Stimulated activated CD4-positive, alpha-beta T cell treated with anti-CD3 and anti-CD28 coated beads, Interleukin-4, amount 100 ng/mL, for 48 hours (primary cell): ENCODE data around the gene FSTL1.

Experiments used
- DNase-seq, 2 donors: peaks; one replicate each; pipeline ENCODE4 v3.0.0-alpha.2; 2020; ENCODE audit warnings: low read depth in 2 of 2

FSTL1 gene

DNA sequence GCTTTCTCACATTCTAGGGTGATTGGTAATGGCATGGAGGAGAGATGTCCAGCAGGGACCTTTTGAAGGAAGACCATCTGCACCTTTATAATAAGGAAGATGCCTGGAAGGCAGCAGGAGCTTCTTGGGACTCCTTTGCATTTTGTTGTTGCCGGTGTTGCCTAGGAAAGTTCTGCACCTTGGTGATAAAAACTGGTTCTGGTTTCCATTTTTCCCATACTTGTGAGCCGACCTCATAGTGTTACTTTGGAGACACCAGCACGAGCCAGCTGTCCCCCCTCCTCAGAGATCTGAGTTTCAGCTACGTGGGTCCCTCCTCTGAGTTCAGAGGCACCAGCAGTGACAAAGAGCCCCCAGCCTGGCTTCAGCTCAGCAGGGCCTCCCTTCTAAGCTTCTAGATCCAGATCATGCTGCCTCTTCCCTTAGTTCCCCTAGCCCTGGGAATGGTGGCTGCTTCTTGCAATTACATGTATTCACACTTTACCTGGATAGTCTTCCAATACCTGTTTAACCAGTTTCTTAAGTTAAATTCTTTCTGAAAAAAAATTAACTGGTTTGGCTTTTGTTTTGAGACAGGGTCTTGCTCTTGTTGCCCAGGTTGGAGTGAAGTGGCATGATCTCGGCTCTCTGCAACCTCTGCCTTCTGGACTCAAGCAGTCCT, 18.0 kb upstream of the FSTL1 start:
- no peak for DNase-seq

- DNase-seq = no peak
Observed at GRCh38 chr3:120462409-120462959, 11.7 kb upstream of the FSTL1 start.

DNA sequence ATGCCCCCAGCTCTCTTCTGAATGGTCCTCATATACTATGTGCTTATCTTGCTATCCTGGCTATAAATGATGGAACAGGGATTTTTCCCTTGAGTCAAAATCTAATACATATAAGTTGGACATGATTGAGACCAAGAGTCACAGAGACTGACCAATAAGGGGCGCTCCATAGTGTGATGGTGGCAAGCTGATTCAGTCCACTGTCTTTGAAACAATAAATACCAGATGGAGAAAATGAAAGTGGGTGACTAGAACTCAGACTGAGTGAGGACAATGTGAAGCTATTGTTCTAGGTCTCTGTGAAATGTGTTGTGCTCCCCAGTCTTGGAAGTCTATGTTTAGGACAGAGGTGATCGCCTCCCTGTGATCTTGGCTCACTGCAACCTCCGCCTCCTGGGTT, 10.6 kb upstream of the FSTL1 start:
- DNase-seq = no peak

- DNase-seq = no peak
Observed at GRCh38 chr3:120460862-120461261, 10.1 kb upstream of the FSTL1 start.

GRCh38 chr3:120460181-120460790, 9.5 kb upstream of the FSTL1 start:
- DNase-seq = no peak

- no peak for DNase-seq
Observed at GRCh38 chr3:120459196-120459595, 8.4 kb upstream of the FSTL1 start.

GRCh38 chr3:120457827-120458226, 7.0 kb upstream of the FSTL1 start:
- DNase-seq = no peak

DNA sequence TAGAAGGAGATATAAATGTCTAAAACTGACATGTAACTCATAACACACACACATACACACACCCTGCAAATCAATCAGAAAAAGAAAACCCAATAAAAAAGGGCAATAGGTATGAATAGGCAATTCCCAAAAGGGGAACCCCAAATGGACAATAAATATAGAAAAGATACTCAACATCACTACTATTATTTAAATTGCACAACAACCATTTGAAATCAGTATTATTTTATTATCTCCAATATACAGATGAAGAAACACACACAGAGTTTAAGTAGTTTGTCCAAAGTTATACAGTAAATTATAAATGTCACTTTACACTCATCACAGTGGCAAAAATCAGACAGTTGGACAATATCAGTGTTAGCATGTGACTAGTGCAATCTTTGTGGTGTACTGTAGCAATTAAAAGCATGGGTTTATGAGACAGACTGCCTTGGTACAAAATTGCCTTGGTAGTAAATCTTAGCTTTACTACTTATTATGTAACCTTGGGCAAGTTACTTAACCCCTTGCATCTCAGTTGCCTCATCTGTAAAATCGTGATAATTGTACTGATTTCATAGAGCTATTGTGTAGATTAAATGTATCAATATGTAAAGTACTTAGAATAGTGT, 3.4 kb upstream of the FSTL1 start:
- DNase-seq = no peak

GRCh38 chr3:120452816-120453215, 2.0 kb upstream of the FSTL1 start:
- no peak for DNase-seq

DNA sequence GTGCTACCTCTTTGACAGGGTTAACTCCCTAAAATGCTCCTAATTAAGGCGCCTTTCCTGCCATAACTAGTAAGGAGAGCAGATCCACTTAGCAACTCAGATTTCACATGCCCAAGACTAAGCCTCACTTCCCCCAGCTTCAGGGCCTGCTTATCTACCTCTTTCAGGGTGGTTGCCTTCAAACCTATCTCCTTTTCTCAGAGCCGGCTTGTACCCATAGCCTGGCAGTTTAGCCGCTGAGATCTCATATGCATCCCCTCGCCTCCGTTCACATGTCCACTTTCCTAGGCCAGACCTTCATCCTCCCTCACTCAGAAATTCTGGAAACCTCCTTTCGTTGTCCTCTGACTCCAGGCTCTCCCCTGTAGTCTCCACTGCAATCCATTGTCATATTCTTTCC, 1.0 kb upstream of the FSTL1 start:
- DNase-seq = no peak

- DNase-seq = no peak
Observed at GRCh38 chr3:120451272-120451761, 525 bp upstream of the FSTL1 start.

DNA sequence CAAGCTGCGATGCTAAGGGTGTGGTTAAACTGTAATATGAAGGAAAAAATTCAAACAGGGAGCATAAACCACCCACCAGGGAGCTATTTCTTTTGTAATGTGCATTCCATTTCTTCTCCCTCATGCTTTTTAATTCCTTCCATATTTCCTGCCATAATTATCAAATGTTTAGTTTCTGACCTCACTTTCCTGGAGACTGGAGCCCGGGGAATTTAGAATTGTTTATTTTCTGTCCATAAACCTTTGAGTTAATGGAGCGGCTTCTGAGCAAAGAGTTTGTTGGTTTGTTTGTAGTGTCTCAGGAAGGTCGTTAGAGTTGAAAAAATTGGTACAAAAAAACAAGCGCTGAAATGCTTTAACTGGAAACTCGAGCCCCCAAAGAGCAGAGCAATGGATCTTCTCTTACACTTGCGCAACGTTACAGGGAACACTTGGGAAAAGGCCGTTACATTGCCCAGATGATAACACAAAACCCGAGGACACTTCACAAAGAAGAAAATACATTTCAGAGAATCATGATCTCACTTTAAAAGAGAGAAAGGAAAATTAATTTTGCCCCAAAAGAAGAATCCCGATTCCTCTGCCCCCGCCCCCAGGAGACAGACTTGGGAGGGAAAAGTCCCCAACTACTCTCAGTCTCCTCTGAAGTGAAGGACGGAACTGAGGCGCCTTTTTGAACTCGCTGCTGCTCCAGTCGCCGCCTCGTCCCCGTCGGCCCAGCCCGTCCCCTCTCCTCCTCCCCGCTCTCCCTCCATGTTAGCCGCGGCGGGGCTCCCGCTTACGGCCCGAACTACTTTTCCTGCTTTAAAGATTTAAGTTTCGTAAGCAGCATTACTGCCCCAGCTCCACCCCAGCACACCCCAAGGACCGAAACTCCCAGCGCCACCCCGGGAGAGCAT, 842 bp downstream of the FSTL1 start:
- DNase-seq = no peak

GRCh38 chr3:120449251-120449650, 1.5 kb downstream of the FSTL1 start:
- no peak for DNase-seq

DNA sequence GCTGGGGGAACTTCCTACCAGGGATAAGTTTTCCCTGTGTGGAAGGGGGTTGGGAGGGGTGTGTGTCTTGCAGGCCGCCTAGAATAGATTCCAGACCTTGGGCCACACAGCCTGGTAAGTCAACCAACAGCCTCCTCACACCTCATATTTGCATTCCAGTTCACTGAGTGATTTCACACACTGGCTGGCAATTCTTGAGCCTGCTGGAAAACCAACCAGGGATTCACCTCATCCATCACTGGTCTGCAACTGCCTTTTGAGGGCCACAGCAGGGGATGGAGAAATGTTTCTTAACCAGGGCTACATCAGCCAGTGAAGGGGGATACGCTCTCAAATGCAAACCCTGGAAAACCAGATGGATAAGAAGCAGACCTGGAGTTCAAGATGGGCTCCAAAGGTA, 2.0 kb downstream of the FSTL1 start:
- no peak for DNase-seq

GRCh38 chr3:120446891-120447668, 3.7 kb downstream of the FSTL1 start:
- no peak for DNase-seq

GRCh38 chr3:120445654-120446053, 5.1 kb downstream of the FSTL1 start:
- no peak for DNase-seq

- no peak for DNase-seq
Observed at GRCh38 chr3:120443626-120444123, 7.1 kb downstream of the FSTL1 start.

GRCh38 chr3:120442975-120443517, 7.7 kb downstream of the FSTL1 start:
- no peak for DNase-seq

- no peak for DNase-seq
Observed at GRCh38 chr3:120441776-120442175, 9.0 kb downstream of the FSTL1 start.

- DNase-seq = no peak
Observed at GRCh38 chr3:120440762-120441161, 10.0 kb downstream of the FSTL1 start.
